AG09309 (cell line): Measurements from ENCODE around the gene SPAG6.

Source experiments
- DNase-seq: peaks from one replicate; pipeline ENCODE4 v3.0.0-alpha.2; 2010; ENCODE audit warnings: low read depth
- H3K4me3 ChIP-seq: 2 replicates; pipeline ENCODE4 v1.5.1; 2011; ENCODE audit warnings: mild to moderate bottlenecking, low read depth, low read length, moderate library complexity; ENCODE audit not compliant: control insufficient read depth
- CTCF ChIP-seq: IDR thresholded peaks from 2 replicates; pipeline ENCODE4 v1.5.1; 2011; ENCODE audit warnings: mild to moderate bottlenecking, low read depth, low read length, inconsistent platforms; ENCODE audit not compliant: insufficient read depth, control insufficient read depth; ENCODE audit errors: missing control alignments

The SPAG6 gene

GRCh38 chr10:22427890-22428571 is 82.7 kb downstream of the SPAG6 start:
- TF ChIP-seq CTCF = no peak
- no peak overlapping the region for H3K4me3 ChIP-seq
- peak; percentile 87 for DNase-seq

GRCh38 chr10:22429146-22429545 is 83.8 kb downstream of the SPAG6 start:
- H3K4me3 ChIP-seq = no peak overlapping the region
- DNase-seq = no peak
- TF ChIP-seq CTCF = no peak

GRCh38 chr10:22429981-22430421 is 84.7 kb downstream of the SPAG6 start:
- H3K4me3 ChIP-seq = no peak overlapping the region
- no peak for DNase-seq
- no peak for TF ChIP-seq CTCF

GRCh38 chr10:22433875-22434274 is 88.6 kb downstream of the SPAG6 start:
- no peak overlapping the region for H3K4me3 ChIP-seq
- peak; percentile 85 for DNase-seq
- TF ChIP-seq CTCF = no peak

- TF ChIP-seq CTCF = no peak
- H3K4me3 ChIP-seq = no peak overlapping the region
- DNase-seq = no peak
These were observed 89.2 kb downstream of the SPAG6 start for GRCh38 chr10:22434521-22434920.

GRCh38 chr10:22435650-22436049 is 90.4 kb downstream of the SPAG6 start:
- no peak for TF ChIP-seq CTCF
- DNase-seq = no peak
- no peak overlapping the region for H3K4me3 ChIP-seq
